ENCODE results near the gene ENTR1. TPM values are rescaled to one million over a fixed set of nuclear protein-coding genes. Genes with fewer than 3 reads are reported as not detected.

Gene ENTR1
- total RNA-seq, 6 experiments from 2014 or later: 40.8 to 55.1 (median 43.7) TPM

DNA sequence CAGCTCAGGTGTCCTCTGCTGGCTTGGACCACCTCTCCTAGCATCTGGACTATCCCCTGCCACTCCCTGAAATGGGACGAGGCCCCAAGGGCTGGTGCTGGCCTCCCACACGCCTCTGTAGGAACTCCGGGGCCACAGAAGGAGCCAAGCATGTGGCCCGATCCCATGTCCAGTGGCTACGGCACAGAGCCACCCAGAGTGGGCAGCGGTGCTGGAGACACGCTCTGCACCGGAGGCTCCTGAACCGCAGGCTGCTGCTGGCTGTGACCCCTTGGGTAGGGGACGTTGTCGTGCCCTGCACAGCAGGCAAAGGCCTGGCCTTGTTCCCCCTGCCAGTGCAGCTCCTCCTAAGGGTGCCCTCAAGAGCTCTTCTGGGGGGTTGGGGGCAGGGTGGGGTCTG is 30.5 kb downstream of the ENTR1 start:
- no peak overlapping the region for H3K4me3 Mint-ChIP-seq
- TF ChIP-seq, protein P1, sequence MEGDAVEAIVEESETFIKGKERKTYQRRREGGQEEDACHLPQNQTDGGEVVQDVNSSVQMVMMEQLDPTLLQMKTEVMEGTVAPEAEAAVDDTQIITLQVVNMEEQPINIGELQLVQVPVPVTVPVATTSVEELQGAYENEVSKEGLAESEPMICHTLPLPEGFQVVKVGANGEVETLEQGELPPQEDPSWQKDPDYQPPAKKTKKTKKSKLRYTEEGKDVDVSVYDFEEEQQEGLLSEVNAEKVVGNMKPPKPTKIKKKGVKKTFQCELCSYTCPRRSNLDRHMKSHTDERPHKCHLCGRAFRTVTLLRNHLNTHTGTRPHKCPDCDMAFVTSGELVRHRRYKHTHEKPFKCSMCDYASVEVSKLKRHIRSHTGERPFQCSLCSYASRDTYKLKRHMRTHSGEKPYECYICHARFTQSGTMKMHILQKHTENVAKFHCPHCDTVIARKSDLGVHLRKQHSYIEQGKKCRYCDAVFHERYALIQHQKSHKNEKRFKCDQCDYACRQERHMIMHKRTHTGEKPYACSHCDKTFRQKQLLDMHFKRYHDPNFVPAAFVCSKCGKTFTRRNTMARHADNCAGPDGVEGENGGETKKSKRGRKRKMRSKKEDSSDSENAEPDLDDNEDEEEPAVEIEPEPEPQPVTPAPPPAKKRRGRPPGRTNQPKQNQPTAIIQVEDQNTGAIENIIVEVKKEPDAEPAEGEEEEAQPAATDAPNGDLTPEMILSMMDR (IDR thresholded peaks at IDR 0.05): no peak
- H3K27ac Mint-ChIP-seq: no peak overlapping the region
- no peaks in the 10 kb centered on the region for H3K4me1 Mint-ChIP-seq (ENCODE audit: low read depth)
- no peaks in the 10 kb centered on the region for H3K36me3 Mint-ChIP-seq (ENCODE audit: low read depth)
- H3K27me3 Mint-ChIP-seq (ENCODE audit: insufficient read depth): peaks cover 2% of the 10 kb centered on the region; the same call in 1 of the 2 replicates
- no peaks in the 10 kb centered on the region for H3K9me3 Mint-ChIP-seq
- DNase-seq: no peak

DNA sequence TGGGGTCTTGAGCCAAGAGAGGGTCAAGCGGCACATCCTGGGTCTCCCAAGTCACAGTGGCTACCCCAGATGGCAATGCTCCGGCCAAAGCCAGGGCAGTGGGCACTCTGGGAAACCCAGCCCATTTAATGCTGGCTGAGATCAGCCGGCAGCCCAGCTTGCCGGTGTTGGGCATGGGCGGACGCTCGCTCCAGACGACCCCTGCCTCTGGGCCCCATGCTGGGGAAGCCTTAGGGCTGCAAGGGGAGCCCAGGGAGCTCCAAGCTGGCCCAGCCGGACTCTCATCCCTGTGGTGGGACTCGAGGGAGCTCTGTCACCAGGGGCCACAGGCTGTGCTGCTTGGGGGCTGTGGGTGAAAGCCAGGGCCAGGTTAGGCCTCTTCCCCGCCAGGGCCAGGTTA is 31.0 kb downstream of the ENTR1 start:
- Mint-ChIP-seq H3K4me3 (no peak overlapping the region), H3K27me3 (ENCODE audit: insufficient read depth) (peaks cover 2% of the 10 kb centered on the region; the same call in 1 of the 2 replicates), H3K4me1 (ENCODE audit: low read depth) (no peaks in the 10 kb centered on the region), H3K9me3 (no peaks in the 10 kb centered on the region), H3K27ac (no peak overlapping the region), H3K36me3 (ENCODE audit: low read depth) (no peaks in the 10 kb centered on the region; the same call in 1 of the 2 replicates)
- TF ChIP-seq, protein P1 (IDR thresholded peaks at IDR 0.05): no peak
- no peak for DNase-seq

DNA sequence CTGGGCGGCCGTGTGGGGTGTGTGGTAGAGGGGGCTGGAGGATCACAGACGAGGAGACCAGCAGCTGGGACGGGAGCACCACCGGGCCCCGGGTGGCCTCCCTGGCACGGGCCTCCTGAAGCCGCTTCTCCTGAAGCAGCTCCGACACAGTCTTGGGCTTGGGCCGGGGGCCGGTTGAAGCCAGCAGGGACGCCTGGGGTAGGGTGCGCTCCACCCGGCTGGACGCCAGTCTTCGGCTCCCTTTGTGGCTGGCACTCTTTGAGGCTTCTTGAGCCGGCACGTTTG is 31.5 kb downstream of the ENTR1 start:
- DNase-seq: no peak
- H3K9me3 Mint-ChIP-seq: no peaks in the 10 kb centered on the region
- peaks cover 2% of the 10 kb centered on the region; the same call in 1 of the 2 replicates for H3K27me3 Mint-ChIP-seq (ENCODE audit: insufficient read depth)
- H3K4me3 Mint-ChIP-seq: no peak overlapping the region
- no peak overlapping the region for H3K27ac Mint-ChIP-seq
- H3K36me3 Mint-ChIP-seq (ENCODE audit: low read depth): no peaks in the 10 kb centered on the region; the same call in 1 of the 2 replicates
- no peaks in the 10 kb centered on the region for H3K4me1 Mint-ChIP-seq (ENCODE audit: low read depth)
- TF ChIP-seq, protein P1 (IDR thresholded peaks at IDR 0.05): no peak

DNA sequence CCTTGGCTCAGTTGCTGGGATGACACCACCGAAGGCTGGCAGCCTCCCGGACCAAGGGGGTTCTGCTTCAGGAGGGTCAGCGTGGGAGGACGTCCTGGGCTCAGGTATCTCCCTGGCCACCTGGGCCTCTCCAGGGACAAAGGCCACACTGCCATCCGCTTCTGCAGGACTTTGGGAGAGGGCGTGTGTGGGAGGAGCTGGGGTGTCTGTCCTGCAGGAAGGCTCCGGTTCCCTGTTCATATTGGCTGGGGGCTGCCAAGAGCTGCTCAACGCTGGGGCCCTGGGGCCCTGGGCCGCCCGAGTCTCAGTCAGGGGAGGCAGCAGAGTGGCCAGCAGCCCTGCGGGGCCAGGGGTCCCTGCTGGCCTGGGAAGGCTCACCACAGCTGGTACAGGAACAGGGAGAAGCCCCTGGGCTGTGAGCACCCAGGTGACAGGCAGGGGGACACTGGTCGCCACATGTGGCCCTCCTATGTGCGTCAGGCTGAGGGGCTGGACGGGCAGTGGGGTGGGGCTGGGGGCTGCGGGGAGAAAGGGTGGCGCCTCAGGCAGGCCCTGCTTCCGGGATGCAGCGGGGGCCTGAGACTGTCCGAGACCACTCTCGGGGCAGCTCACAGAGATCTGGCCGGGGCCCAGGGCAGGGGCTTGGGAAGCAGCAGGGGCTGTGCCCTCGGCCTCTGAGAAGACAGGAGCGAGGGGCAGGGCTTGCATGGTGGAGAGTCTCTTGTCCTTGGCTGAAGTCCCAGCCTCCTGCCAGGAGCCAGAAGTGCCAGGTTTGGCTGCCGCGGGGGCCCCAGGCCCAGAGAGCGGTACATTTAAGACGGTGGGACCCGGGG is 32.0 kb downstream of the ENTR1 start:
- Mint-ChIP-seq H3K27me3 (ENCODE audit: insufficient read depth) (peaks cover 2% of the 10 kb centered on the region; the same call in 1 of the 2 replicates), H3K4me3 (no peak overlapping the region), H3K36me3 (ENCODE audit: low read depth) (no peaks in the 10 kb centered on the region; the same call in 1 of the 2 replicates), H3K27ac (no peak overlapping the region), H3K4me1 (ENCODE audit: low read depth) (peaks cover under 1% of the 10 kb centered on the region; the same call in 1 of the 2 replicates), H3K9me3 (no peaks in the 10 kb centered on the region)
- TF ChIP-seq, protein P1 (IDR thresholded peaks at IDR 0.05): no peak
- DNase-seq: no peak

DNA sequence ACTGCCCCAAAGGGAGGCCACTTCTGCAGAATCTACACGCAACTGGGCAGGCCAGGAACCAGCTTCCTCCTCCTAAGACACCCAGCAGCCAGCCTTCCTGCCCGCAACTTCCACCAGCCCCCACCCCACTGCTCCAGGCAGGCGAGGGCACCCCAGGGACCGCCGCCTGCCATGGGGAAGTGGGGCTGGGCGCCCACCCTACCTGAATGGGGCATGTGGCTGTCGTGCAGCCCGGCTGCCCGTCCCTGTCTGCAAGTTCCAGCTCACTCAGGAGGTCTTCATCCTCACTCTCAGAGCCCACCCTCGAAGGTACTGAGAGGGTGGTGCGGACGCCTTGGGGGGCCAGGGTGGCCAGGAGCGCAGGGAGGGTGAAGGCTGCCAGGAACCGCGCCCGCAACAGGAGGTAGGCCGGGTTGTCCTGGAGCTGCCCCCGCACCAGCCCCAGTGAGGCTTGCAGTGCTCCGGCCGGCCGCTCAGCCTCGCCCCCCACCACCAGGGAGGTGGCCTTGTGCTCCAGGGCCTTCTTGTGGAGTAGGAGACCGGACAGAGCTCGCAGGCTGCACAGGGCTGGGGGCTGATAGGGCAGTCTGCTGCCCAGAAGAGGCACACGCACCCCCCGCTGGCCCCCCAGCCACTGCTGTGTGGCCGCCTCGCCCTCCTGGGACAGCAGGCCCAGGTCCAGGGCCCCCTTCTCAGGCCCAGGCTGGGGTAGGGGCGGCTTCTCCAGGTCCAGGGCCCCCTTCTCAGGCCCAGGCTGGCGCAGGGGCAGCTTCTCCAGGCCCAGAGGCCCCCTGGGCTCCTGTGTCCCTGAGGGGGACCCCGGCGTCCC is 32.9 kb downstream of the ENTR1 start:
- no peaks in the 10 kb centered on the region for H3K9me3 Mint-ChIP-seq
- no peak overlapping the region for H3K4me3 Mint-ChIP-seq
- H3K4me1 Mint-ChIP-seq (ENCODE audit: low read depth): peaks cover 9% of the 10 kb centered on the region

More for the DNA sequence above, 32.9 kb downstream of the ENTR1 start:
- H3K27me3 Mint-ChIP-seq (ENCODE audit: insufficient read depth): peaks cover 2% of the 10 kb centered on the region; the same call in 1 of the 2 replicates
- no peak for DNase-seq
- TF ChIP-seq, protein P1 (IDR thresholded peaks at IDR 0.05): no peak
- H3K27ac Mint-ChIP-seq: no peak overlapping the region
- no peaks in the 10 kb centered on the region; the same call in 1 of the 2 replicates for H3K36me3 Mint-ChIP-seq (ENCODE audit: low read depth)

Measured in HFFc6 (cell line).